ENCODE data around the gene PRR35. TPM values are rescaled to one million over a fixed set of nuclear protein-coding genes. Genes with fewer than 3 reads are reported as not detected.

PRR35 gene
- total and polyA plus RNA-seq, 4 donors, result not detected

DNA sequence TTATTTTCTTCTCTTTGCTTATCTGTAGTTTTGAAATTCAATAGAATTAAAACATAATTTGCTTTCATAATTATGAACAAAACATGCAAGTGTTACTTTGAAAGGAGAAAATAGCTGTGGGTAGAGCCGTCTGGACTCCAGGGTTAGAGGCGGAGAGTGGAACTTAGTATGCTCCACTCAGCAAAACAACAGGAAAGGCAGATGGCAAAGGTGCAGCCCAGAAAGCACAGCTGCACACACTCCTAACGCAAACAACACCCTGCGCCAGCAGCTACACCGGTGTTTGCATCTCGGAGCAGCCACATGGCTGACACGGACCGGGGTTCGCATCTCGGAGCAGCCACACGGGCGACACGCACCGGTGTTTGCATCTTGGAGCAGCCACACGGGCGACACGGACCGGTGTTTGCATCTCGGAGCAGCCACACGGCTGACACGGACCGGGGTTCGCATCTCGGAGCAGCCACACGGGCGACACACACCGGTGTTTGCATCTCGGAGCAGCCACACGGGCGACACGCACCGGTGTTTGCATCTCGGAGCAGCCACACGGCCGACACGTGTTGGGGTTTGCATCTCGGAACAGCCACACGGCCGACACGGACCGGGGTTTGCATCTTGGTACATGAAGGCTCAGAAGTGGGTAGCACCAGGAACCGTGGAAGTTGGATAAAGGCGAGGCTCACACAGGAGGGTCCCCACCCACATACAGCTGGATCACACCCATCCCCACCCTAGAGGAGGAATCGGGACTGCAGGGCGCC is 44.8 kb upstream of the PRR35 start:
- Histone ChIP-seq H3K36me3 (ENCODE audit: control insufficient read depth in 4 of 4, insufficient read depth in 3 of 4, low read depth in 1 of 4, low read length in 3 of 4) (peaks cover 21 to 47% (median 27%) of the 10 kb centered on the region in 4 donors), H3K27me3 (ENCODE audit: control insufficient read depth in 4 of 4, insufficient read depth in 4 of 4, low read length in 3 of 4) (no peaks in the 10 kb centered on the region), H3K4me1 (ENCODE audit: control insufficient read depth in 4 of 4, insufficient read depth in 4 of 4, low read length in 3 of 4) (peaks cover 0 to 5% (median 0%) of the 10 kb centered on the region in 4 donors), H3K9ac (ENCODE audit: low read depth in 1 of 2, low read length in 2 of 2) (no peak overlapping the region), H3K9me3 (ENCODE audit: control insufficient read depth in 4 of 4, low read length in 3 of 4) (no peaks in the 10 kb centered on the region), H3K4me3 (ENCODE audit: low read depth in 1 of 3, low read length in 3 of 3) (no peak overlapping the region), H3K27ac (ENCODE audit: low read depth in 1 of 2, low read length in 2 of 2) (no peak overlapping the region)
- TF ChIP-seq YY1 (IDR thresholded peaks at IDR 0.05) (no peak), NR2F2 (IDR thresholded peaks at IDR 0.05) (no peak), HNF4A (conservative IDR thresholded peaks at IDR 0.05) (no peak), ATF3 (IDR thresholded peaks at IDR 0.05) (no peak), ZBTB33 (IDR thresholded peaks at IDR 0.05) (no peak)
- no peak for DNase-seq (ENCODE audit: low spot score)
- WGBS, result 90% methylated on average over 45 of the region's 45 CpGs

DNA sequence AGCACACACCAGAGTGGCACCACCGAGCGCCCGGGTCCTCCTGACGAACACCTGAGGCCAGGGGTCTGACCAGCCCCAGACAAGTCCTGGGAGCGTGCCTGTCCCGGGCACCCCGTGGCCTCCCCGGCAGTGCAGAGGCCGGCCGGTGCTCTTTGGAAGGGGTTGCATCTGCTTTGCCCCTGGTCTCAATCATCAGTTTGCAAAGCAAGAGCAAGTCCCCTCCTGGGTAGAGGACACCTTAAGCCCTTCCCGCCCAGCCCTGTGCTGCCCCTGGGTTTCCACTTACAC is 44.3 kb upstream of the PRR35 start:
- no peaks in the 10 kb centered on the region for H3K27me3 ChIP-seq (ENCODE audit: control insufficient read depth in 4 of 4, insufficient read depth in 4 of 4, low read length in 3 of 4)
- peaks cover 22 to 49% (median 26%) of the 10 kb centered on the region in 4 donors for H3K36me3 ChIP-seq (ENCODE audit: control insufficient read depth in 4 of 4, insufficient read depth in 3 of 4, low read depth in 1 of 4, low read length in 3 of 4)
- peaks cover 0 to 5% (median 0%) of the 10 kb centered on the region in 4 donors for H3K4me1 ChIP-seq (ENCODE audit: control insufficient read depth in 4 of 4, insufficient read depth in 4 of 4, low read length in 3 of 4)
- no peak overlapping the region for H3K4me3 ChIP-seq (ENCODE audit: low read depth in 1 of 3, low read length in 3 of 3)
- no peak for TF ChIP-seq YY1 (IDR thresholded peaks at IDR 0.05)
- TF ChIP-seq RXRA (IDR thresholded peaks at IDR 0.05), result no peak
- TF ChIP-seq NR2F2 (IDR thresholded peaks at IDR 0.05), result no peak
- TF ChIP-seq RAD21 (IDR thresholded peaks at IDR 0.05), result no peak
- no peak for TF ChIP-seq EGR1 (IDR thresholded peaks at IDR 0.05; ENCODE audit: low read depth in 2 of 2)
- TF ChIP-seq FOXA1 (IDR thresholded peaks at IDR 0.05), result no peak
- no peak for TF ChIP-seq TAF1 (conservative IDR thresholded peaks at IDR 0.05)
- TF ChIP-seq, protein P1, sequence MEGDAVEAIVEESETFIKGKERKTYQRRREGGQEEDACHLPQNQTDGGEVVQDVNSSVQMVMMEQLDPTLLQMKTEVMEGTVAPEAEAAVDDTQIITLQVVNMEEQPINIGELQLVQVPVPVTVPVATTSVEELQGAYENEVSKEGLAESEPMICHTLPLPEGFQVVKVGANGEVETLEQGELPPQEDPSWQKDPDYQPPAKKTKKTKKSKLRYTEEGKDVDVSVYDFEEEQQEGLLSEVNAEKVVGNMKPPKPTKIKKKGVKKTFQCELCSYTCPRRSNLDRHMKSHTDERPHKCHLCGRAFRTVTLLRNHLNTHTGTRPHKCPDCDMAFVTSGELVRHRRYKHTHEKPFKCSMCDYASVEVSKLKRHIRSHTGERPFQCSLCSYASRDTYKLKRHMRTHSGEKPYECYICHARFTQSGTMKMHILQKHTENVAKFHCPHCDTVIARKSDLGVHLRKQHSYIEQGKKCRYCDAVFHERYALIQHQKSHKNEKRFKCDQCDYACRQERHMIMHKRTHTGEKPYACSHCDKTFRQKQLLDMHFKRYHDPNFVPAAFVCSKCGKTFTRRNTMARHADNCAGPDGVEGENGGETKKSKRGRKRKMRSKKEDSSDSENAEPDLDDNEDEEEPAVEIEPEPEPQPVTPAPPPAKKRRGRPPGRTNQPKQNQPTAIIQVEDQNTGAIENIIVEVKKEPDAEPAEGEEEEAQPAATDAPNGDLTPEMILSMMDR (IDR thresholded peaks at IDR 0.05; ENCODE audit: low read depth, low read length, missing input control), result no peak
- TF ChIP-seq, protein P2, sequence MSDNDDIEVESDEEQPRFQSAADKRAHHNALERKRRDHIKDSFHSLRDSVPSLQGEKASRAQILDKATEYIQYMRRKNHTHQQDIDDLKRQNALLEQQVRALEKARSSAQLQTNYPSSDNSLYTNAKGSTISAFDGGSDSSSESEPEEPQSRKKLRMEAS (IDR thresholded peaks at IDR 0.05), result no peak
- H3K27ac ChIP-seq (ENCODE audit: low read depth in 1 of 2, low read length in 2 of 2), result no peak overlapping the region
- WGBS, result 98% methylated on average over 11 of the region's 11 CpGs
- H3K9ac ChIP-seq (ENCODE audit: low read depth in 1 of 2, low read length in 2 of 2), result no peak overlapping the region
- H3K9me3 ChIP-seq (ENCODE audit: control insufficient read depth in 4 of 4, low read length in 3 of 4), result no peaks in the 10 kb centered on the region
- DNase-seq (ENCODE audit: low spot score), result no peak

- Histone ChIP-seq H3K4me1 (ENCODE audit: control insufficient read depth in 4 of 4, insufficient read depth in 4 of 4, low read length in 3 of 4) (peaks cover 0 to 5% (median 0%) of the 10 kb centered on the region in 4 donors), H3K9me3 (ENCODE audit: control insufficient read depth in 4 of 4, low read length in 3 of 4) (no peaks in the 10 kb centered on the region), H3K27me3 (ENCODE audit: control insufficient read depth in 4 of 4, insufficient read depth in 4 of 4, low read length in 3 of 4) (no peaks in the 10 kb centered on the region), H3K9ac (ENCODE audit: low read depth in 1 of 2, low read length in 2 of 2) (no peak overlapping the region), H3K27ac (ENCODE audit: low read depth in 1 of 2, low read length in 2 of 2) (no peak overlapping the region), H3K4me3 (ENCODE audit: low read depth in 1 of 3, low read length in 3 of 3) (no peak overlapping the region), H3K36me3 (ENCODE audit: control insufficient read depth in 4 of 4, insufficient read depth in 3 of 4, low read depth in 1 of 4, low read length in 3 of 4) (peaks cover 22 to 51% (median 26%) of the 10 kb centered on the region in 4 donors)
- DNase-seq (ENCODE audit: low spot score), result no peak
- 96% methylated on average over 8 of the region's 8 CpGs for WGBS
- no peak for TF ChIP-seq REST (IDR thresholded peaks at IDR 0.05)
- TF ChIP-seq HNF4A (conservative IDR thresholded peaks at IDR 0.05), result no peak
- TF ChIP-seq EGR1 (IDR thresholded peaks at IDR 0.05; ENCODE audit: low read depth in 2 of 2), result no peak
- no peak for TF ChIP-seq YY1 (IDR thresholded peaks at IDR 0.05)
- TF ChIP-seq FOXA2 (IDR thresholded peaks at IDR 0.05), result no peak
- TF ChIP-seq SP1 (IDR thresholded peaks at IDR 0.05), result no peak
- TF ChIP-seq RXRA (IDR thresholded peaks at IDR 0.05), result no peak
- no peak for TF ChIP-seq GABPA (IDR thresholded peaks at IDR 0.05 in 1 of 2, conservative IDR thresholded peaks at IDR 0.05 in 1 of 2)
- no peak for TF ChIP-seq JUND (IDR thresholded peaks at IDR 0.05)
- TF ChIP-seq NR2F2 (IDR thresholded peaks at IDR 0.05), result no peak
- TF ChIP-seq, protein P1 (IDR thresholded peaks at IDR 0.05; ENCODE audit: low read depth, low read length, missing input control), result no peak
- TF ChIP-seq RAD21 (IDR thresholded peaks at IDR 0.05), result no peak
Observed at GRCh38 chr16:516301-516700, 43.9 kb upstream of the PRR35 start.
